ENCODE measurements around the gene DCLK1. TPM values are rescaled to one million over a fixed set of nuclear protein-coding genes. Genes with fewer than 3 reads are reported as not detected.

DCLK1 gene
- total RNA-seq, 4 donors from 2014 or later: 0.72 to 9.1 (median 4.9) TPM

DNA sequence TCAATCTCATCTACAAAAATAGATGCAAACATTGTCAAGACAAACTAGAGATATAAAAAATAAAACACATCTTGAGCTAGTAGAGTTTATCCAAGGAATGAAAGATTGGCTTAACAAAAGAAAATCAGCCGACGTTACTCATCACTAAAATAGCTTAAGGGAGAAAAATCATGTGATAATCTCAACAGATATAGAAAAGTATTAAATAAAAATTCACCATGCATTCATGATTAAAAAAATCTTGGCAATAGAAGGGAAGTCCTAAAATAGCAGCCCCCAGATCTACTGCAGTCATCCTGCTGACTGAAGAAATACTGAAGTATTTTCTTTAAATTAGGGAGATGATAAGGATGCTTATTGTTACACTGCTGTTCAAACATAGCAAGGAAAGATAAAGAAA lies 12.6 kb upstream of the DCLK1 start:
- Histone ChIP-seq H3K27ac (no peak overlapping the region), H3K36me3 (no peaks in the 10 kb centered on the region), H3K9me3 (no peaks in the 10 kb centered on the region), H3K27me3 (no peaks in the 10 kb centered on the region), H3K4me3 (no peak overlapping the region), H3K4me1 (no peaks in the 10 kb centered on the region)
- WGBS, 2 donors: 32% methylated on average over 2 of the region's 2 CpGs
- no peak for TF ChIP-seq POLR2A (IDR thresholded peaks at IDR 0.05)
- no peak for TF ChIP-seq CTCF (IDR thresholded peaks at IDR 0.05)
- no peak for DNase-seq
- intact Hi-C loops (cut with DNase I): no loop called here

- no peak overlapping the region for H3K27ac ChIP-seq
- H3K4me1 ChIP-seq: no peaks in the 10 kb centered on the region
- no peaks in the 10 kb centered on the region for H3K36me3 ChIP-seq
- TF ChIP-seq CTCF (IDR thresholded peaks at IDR 0.05): no peak
- no peak for TF ChIP-seq POLR2A (IDR thresholded peaks at IDR 0.05)
- no peak overlapping the region for H3K4me3 ChIP-seq
- intact Hi-C loops (cut with DNase I): no loop called here
- DNase-seq: no peak
- H3K27me3 ChIP-seq: no peaks in the 10 kb centered on the region
- H3K9me3 ChIP-seq: no peaks in the 10 kb centered on the region
Measured at GRCh38 chr13:36142735-36143134, 11.6 kb upstream of the DCLK1 start.

- Histone ChIP-seq H3K4me3 (no peak overlapping the region), H3K9me3 (no peaks in the 10 kb centered on the region), H3K4me1 (peaks cover 0 to 12% (median 0%) of the 10 kb centered on the region in 3 donors), H3K27ac (no peak overlapping the region), H3K36me3 (no peaks in the 10 kb centered on the region), H3K27me3 (peaks cover 0 to 13% (median 0%) of the 10 kb centered on the region in 4 donors)
- intact Hi-C loops (cut with DNase I): no loop called here
- 43 to 58% methylated on average over 2 of the region's 2 CpGs for WGBS, 2 donors
- DNase-seq: no peak
- no peak for TF ChIP-seq POLR2A (IDR thresholded peaks at IDR 0.05)
- no peak for TF ChIP-seq CTCF (IDR thresholded peaks at IDR 0.05)
Measured at GRCh38 chr13:36135876-36136275, 4.7 kb upstream of the DCLK1 start.

- DNase-seq: no peak
- peaks cover 0 to 25% (median 0%) of the 10 kb centered on the region in 4 donors for H3K27me3 ChIP-seq
- TF ChIP-seq POLR2A (IDR thresholded peaks at IDR 0.05) (no peak), CTCF (IDR thresholded peaks at IDR 0.05) (no peak)
- WGBS, 2 donors: 36 to 53% methylated on average over 1 of the region's 1 CpG
- no peaks in the 10 kb centered on the region for H3K36me3 ChIP-seq
- H3K4me3 ChIP-seq: no peak overlapping the region
- no peaks in the 10 kb centered on the region for H3K9me3 ChIP-seq
- H3K27ac ChIP-seq: no peak overlapping the region
- H3K4me1 ChIP-seq: peaks cover 0 to 25% (median 5%) of the 10 kb centered on the region in 3 donors
- intact Hi-C loops (cut with DNase I): no loop called here
Measured at GRCh38 chr13:36134632-36135031, 3.5 kb upstream of the DCLK1 start.

- H3K36me3 ChIP-seq: no peaks in the 10 kb centered on the region
- DNase-seq: no peak
- no peaks in the 10 kb centered on the region for H3K9me3 ChIP-seq
- no peak overlapping the region for H3K4me3 ChIP-seq
- TF ChIP-seq POLR2A (IDR thresholded peaks at IDR 0.05) (no peak), CTCF (IDR thresholded peaks at IDR 0.05) (no peak)
- peaks cover 0 to 30% (median 5%) of the 10 kb centered on the region in 3 donors for H3K4me1 ChIP-seq
- intact Hi-C loops (cut with DNase I): no loop called here
- WGBS, 2 donors: 60 to 61% methylated on average over 5 of the region's 5 CpGs
- no peak overlapping the region for H3K27ac ChIP-seq
- H3K27me3 ChIP-seq: peaks cover 0 to 31% (median 0%) of the 10 kb centered on the region in 4 donors
Measured at GRCh38 chr13:36133950-36134626, 2.9 kb upstream of the DCLK1 start.

Measured in esophagus squamous epithelium (tissue), 5 donors.